Astrocyte (in vitro differentiated cells and primary cell): ENCODE measurements around the gene ZNF513.

Source experiments
- EZH2 ChIP-seq: IDR thresholded peaks from 2 replicates; pipeline ENCODE4 v1.6.1; 2012; ENCODE audit warnings: mild to moderate bottlenecking, low read length, inconsistent platforms; ENCODE audit not compliant: insufficient read depth
- TF ChIP-seq, protein P1 (sequence below): IDR thresholded peaks from 2 replicates; pipeline ENCODE4 v1.5.1; 2011; ENCODE audit warnings: low read depth, mild to moderate bottlenecking, inconsistent platforms, low read length, moderate library complexity; ENCODE audit not compliant: insufficient read depth

DNA sequence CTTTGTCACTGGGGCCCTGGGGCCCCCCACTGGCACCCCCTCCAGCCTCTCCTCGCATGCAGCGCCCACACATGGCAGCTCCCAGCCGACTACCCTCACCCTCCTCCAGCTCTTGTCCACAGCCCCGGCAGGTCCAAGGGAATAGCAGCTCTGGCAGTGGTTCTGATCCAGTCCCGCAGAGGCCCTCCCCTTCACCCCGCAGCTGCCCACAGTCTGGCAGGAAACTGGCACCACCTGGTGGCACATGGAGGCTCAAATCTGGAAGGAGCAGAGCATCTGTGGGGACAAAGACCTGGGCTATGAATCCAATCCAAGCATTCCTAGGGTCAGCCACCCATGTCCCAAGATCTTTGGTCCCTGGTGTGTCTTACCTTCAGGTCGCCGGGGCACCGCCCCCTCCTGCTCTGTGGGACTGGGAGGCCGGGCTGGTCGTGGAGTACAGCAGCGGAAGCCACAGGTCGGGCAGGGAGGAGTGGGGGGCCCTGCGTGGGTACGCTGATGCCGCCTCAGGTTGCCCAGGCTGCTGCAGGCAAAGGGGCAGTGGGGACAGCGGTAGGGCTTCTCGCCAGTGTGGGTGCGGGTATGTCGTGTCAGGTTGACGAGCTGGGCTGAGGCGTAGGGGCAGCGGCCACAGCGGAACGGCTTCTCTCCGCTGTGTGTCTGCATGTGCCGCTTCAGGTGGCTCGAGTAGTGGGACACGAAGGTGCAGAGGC is 2.3 kb downstream of the ZNF513 start:
- TF ChIP-seq, protein P1, sequence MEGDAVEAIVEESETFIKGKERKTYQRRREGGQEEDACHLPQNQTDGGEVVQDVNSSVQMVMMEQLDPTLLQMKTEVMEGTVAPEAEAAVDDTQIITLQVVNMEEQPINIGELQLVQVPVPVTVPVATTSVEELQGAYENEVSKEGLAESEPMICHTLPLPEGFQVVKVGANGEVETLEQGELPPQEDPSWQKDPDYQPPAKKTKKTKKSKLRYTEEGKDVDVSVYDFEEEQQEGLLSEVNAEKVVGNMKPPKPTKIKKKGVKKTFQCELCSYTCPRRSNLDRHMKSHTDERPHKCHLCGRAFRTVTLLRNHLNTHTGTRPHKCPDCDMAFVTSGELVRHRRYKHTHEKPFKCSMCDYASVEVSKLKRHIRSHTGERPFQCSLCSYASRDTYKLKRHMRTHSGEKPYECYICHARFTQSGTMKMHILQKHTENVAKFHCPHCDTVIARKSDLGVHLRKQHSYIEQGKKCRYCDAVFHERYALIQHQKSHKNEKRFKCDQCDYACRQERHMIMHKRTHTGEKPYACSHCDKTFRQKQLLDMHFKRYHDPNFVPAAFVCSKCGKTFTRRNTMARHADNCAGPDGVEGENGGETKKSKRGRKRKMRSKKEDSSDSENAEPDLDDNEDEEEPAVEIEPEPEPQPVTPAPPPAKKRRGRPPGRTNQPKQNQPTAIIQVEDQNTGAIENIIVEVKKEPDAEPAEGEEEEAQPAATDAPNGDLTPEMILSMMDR = no peak
- no peak for TF ChIP-seq EZH2
